RCC 7860 (cell line): ENCODE data around the gene DEPDC1B.
"Not testable (repeated sequence)": the region's sequence is repeated elsewhere in the genome, so short reads cannot be mapped to it uniquely, and the experiment has no call there.

Experiments used
- DNase-seq: peaks from one replicate; pipeline ENCODE4 v3.0.0-alpha.2; 2015; ENCODE audit warnings: low spot score
- FAIRE-seq: peaks from 2 replicates; lab custom pipeline; 2012; peaks lifted over from hg19 to GRCh38; lab: Jason Lieb, UNC

The DEPDC1B gene

DNA sequence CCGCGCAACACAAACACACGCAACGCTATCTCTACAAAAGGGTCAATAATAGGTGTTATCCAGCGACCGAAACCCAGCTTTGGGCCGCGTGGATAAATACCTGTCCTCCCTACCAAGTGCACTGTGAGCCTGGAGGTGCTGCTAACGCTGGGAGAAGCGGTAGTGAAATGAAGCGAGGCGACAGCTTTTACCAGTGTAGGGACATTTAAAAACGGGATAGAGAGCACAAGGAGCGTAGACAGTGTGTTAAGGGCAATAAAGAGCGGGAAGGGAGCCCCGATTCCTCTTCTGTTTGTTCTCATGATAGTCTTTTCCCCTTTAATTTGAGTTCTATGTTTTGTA, 421 bp upstream of the DEPDC1B start:
- DNase-seq: no peak
- no peak for FAIRE-seq

DNA sequence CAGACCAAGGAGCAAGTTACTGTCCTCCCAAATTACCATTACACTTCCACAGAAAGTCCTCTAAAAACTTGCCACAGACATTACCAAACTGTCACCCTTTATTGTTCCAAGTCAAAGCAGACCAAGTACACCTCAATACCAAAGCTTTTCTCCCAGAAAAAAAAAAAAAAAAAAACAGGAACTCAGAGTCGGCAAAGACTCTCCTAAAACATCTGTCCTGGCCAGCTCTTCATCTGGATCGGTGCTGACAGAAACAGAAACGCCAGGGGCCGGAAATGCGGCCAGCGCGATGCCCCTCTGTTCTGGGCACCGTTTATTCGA, 718 bp downstream of the DEPDC1B start:
- FAIRE-seq (no peak), DNase-seq (no peak)

DNA sequence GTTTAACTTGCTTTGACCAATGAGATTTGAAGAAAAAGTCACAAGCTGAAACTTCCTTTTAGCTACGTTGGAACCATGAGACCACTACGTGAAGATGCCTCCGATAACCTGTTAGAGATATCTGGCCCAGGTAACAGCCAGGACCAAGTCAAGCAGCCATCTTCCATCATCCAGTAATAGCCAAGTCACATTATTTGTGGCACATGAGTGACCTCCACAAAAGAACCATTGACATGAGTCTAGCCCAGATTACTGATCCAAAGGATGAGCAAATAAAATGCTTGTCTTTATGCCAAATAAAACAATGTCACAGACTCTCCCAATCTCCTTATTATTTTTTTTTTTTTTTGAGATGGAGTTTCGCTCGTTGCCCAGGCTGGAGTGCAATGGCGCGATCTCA, 1.6 kb downstream of the DEPDC1B start:
- DNase-seq: no peak
- no peak for FAIRE-seq

DNA sequence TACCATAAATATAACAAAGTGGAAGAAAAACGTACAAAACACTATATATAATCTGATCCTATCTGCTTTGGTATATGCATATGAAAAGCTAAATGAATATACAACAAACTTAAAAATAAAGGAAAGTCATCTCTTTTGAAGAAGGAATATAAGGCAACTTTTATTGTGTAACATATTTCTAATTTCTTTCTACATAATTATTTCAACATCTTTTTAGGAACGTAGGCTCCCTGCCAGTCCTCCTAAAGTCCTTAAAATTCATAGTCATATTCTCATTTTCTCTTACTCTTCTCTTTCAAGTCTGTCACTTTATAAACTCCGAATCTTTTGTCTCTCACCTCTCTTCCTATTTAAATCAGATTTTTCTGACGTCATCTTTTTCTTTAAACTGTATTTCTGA, 9.6 kb downstream of the DEPDC1B start:
- no peak for DNase-seq
- no peak for FAIRE-seq

DNA sequence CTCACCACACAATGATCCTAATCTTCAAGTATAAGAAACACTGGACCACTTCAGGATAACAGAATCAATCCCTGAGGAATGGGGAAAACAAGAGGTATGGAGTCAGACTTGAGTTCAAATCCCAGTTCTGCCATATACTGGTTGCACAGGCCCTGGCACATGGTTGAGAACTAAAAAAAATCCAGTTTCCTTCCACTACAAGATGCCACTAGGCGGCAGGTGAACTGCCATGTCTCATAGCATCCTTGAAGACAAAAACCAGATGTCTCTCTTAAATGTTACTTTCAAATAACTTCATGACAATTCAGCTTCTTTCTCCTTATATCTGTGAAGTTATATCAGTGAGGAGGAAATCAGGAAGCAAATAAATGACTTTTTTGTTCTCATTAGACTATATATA, 11.0 kb downstream of the DEPDC1B start:
- no peak for DNase-seq
- FAIRE-seq: no peak

DNA sequence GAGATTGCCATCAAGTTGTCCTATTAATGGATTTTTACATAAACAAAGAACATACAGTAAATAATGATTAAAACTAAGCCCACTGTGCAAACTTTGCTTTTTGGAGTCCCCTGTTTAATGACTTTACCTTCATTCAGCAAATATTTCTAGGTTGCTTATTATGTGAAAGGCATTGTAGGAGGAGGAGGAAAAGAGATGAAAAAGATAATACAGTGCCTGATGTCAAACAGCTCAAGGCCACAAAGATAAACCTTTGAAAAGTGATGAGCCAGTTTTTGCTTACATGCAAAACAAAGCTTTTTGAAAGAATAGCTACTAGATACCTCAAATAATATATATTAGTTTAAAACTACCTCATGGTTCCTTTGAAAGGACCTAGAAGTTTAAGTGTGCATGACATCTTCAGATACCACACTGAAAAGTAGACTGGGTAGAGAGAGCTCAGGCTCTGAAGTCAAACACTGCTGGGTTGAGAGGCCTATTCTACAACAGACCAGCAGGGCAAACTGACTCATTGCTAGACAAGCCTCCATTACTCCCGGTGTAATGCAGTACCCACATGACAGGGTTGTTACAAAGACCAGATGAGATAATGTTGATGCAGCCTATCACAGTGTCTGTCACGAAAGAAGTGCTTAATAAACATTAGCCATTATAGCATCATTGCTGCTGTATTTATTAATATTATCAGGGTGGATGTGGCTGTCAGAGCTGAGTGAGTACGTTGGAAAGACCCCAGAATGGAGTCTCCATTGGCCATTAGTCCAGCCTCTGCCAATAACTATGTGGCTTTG, 11.8 kb downstream of the DEPDC1B start:
- FAIRE-seq: no peak

DNA sequence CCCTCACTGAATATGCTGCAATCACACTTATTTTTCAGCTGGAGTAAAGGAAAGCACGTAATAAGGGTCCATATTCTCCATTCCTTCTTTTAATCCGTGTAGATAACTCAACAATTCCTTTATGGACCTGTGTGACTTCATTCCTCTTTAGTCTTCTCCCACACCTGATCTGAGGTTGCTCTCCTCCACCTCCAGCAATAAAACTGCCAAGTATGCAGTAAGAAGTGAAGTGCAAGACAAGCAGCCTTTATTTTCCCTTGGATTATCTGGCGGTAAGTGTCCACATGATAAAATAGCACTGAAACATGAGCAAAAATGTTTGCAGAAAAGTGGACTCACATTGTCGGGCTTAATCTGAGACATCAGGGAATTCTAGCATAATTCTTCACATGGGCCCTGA, 13.8 kb downstream of the DEPDC1B start:
- no peak for FAIRE-seq
- DNase-seq: no peak

More for the DNA sequence above, 11.8 kb downstream of the DEPDC1B start:
- peak; percentile 18 for DNase-seq

DNA sequence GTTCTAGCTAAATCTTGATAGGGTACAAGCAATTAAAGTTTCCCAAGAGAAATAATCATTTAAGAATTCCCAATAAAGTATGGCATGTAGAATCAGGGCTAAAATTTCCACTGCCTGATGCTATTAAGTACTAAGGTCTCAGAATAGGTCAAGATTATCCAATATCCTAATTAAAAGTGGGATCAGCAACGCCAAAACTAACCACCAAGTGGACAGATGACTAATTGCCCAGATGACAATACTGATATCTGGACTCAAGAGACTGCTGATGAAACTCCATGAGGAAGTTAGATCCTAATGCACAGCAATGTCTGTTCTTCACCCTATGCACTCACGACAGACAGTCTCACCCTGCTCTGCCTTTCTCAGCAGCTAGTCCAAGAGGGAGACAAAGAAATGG, 14.3 kb downstream of the DEPDC1B start:
- DNase-seq: no peak
- FAIRE-seq: no peak

DNA sequence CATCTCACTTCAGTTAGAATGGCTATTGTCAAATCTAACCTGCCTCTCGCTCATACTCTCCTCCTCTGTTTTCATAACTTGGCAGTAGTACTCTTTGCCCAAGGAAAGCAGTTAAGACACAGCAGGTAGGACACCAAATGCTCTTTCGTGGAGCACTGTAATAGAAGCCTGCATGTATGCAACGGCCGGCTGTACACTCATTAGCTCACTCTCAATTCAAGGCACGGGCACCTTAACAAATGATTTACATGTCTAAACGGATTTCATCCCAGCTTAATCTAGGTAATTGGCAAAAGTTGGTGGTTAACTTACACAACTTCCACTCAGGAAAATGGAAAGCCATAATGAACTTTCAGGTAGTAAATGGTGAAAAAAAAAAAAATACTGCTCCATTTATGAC, 14.9 kb downstream of the DEPDC1B start:
- DNase-seq: no peak
- FAIRE-seq: no peak

DNA sequence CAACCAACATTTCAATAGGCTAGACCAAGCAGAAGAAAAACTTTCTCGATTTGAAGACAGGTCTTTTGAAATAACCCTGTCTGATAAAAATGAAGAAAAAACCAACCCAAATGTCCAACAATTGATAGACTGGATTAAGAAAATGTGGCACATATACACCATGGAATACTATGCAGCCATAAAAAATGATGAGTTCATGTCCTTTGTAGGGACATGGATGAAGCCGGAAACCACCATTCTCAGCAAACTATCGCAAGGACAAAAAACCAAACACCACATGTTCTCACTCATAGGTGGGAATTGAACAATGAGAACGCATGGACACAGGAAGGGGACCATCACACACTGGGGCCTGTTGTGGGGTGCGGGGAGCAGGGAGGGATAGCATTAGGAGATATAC, 18.0 kb downstream of the DEPDC1B start:
- not testable (repeated sequence) for DNase-seq, FAIRE-seq

DNA sequence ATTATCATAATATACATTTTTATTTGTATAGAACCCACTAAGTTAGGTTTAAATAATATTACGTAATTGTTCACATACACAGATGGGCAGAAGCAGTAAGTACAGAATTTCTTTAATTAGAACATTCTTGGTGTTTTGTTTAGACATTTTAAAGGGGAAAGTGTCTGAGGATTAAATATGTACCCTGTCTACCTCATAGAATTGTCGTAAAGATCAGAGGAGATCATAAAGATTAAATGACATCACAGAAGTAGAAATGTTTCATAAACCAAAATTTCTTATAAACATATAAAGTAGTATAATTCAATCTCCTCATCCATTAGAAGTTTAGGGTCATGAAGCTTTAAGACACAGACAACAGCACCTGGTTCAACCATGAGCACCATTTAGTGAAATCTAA, 20.1 kb downstream of the DEPDC1B start:
- FAIRE-seq (no peak), DNase-seq (no peak)

DNA sequence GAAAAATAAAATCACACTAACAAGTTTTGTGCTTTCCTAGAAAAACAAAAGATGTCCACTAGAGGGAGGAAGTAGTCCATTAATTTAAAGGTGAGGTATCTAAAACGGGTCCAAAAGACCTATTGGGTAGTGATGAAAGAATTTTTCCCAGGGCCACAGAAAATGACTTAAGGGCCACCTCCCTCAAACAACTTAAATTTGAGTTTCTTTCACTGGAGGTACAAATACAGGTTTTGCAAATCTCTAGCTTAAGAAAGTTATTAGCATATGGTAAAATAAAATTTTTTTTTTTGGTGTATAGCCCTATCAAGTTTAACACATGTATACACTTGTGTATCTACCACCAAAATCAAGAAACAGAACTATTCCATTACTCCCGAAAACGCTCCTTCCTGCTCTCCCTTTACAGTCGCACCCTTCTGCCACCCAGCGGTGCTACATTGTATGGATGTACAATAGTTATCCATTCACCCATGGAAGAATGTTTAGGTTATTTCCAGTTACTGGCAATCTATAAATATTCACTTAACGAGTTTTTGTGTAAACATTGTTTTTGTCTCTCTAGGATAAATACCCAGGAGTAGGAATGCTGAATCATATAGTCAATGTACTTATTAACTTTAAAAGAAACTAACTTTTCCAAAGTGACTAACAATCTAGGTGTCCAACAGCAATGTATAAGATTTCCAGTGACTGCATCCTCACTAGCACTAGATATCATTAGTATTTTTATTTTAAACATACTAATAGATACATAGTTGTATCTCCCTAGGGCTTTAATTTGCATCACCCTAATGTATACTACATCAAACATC, 21.9 kb downstream of the DEPDC1B start:
- FAIRE-seq (peak; percentile 50), DNase-seq (peak; percentile 7)

DNA sequence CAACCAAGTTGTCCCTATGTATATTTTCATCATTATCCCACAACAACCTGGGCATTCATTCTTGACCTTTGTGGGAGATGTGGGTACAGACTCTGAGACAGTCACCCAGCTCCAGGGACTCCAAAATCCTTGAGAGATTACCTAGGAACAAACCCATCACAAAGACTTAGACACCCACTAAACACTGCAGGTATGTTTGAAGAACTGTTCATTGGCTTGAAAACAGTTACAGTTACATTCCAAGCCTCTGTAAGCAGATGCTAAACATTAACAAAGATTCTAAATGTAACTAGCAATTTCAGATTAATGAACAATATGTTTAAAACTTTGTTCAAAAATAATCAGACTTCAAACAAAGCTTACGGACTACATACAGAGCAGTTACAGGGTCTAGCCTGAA, 24.7 kb downstream of the DEPDC1B start:
- DNase-seq (no peak), FAIRE-seq (no peak)

DNA sequence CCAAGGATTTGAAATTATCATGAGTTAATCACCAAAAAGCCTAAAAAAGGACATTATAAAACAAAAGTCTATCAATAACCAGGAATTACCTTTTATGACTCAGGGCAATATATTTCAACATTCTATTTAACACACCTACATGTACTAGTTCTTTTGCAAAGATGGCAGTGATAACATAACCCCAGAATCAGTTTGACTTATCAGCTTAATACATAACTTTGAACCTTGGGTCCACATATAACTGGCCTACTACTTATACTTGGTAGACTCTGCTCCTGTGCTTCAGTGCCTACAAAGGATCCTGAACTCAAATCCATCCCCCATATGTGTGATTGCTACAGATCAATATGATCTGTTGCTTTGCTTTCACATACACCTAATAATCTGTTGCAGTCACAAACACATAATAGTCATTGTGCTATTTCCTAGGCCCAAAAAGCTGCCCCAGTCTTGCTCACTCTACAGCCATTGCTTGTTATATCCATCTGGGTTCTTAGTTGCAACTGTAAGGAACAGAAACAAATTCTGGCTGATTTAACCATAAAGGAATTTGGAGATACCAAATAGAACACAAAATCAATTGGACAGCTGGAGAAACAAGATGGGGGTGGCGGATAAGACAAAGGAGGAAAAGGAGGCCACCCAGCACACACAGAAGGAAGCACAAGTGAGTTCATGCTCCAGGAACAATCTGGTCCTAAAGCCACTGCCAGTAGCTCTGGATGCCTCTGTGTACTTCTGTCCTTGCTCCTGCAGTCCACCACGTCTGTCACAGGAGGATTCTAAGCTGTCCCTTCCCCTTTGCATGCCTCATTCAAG, 25.5 kb downstream of the DEPDC1B start:
- DNase-seq: no peak
- no peak for FAIRE-seq

DNA sequence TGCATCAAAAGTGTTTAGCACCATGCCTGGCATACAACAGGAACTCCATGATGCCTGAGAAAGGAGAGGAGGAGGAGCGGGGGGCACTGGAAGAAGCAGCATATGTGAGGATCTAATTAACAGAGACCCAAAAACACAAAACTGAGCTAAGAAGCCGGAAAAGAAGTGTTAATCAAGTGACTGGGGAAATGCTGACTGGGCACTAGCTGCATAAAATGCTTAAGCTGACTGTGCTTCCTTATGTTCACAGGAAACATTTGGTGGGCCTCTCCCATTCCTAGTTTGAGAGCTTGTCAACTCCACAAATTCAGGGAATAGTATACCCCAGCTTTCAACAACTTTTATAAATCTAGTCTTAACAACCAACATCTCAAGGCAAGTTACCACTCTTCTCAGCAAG, 26.6 kb downstream of the DEPDC1B start:
- DNase-seq (no peak), FAIRE-seq (no peak)

DNA sequence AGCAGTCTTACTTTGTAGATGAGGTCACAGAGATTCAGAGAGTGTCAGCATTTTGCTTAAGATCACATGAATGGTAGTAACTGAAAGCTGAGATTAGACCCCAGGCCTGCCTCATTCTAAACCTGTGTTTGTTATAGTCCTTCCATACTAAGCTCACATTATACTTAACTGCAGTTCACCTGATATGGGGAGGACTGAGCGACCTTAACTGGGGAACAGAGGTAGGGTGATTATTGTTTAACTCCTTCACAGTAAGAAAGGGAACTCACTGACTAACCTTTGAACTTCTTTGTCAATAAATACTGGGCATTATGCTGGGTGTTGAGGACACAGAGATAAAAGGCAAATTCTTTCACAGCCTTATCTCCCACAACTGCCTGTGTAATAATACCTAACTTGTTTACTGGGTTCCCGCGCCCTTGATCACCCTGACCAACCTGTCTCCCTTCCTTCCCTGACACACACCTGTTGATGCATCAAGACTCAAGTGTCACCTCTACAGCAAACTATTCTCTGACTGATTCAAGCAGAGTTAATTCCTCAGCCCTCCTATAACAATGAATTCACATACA, 27.2 kb downstream of the DEPDC1B start:
- DNase-seq: no peak
- no peak for FAIRE-seq

DNA sequence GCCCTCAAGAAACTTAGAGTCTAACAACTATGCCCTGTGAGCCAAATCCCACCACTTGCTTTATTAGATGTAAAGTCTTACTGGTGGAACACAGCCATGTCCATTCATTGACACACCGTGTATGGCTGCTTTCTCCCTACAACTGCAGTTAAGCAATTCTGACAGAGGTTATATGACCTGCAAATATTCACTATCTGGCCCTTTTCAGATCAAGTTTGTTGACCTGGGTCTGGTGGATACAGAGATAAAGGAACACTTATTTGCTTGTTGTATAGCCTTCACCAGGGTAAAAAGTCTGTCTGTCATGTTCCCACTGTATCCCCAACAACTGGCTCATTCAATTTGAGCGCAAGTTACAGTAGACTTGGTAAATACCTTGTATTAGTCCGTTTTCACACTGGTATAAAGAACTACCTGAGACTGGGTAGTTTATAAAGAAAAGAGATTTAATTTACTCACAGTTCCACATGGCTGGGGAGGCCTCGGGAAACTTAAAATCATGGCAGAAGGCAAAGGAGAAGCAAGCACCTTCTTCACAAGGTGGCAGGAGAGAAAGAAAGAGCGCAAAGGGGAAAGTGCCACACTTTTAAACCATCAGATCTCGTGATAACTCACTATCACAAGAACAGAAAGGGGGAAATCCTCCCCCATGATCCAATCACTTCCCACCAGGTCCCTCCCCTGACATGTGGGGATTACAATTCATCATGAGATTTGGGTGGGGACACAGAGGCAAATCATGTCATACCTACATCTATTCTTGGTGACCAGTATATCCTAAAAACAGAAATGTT, 27.9 kb downstream of the DEPDC1B start:
- DNase-seq (no peak), FAIRE-seq (no peak)

DNA sequence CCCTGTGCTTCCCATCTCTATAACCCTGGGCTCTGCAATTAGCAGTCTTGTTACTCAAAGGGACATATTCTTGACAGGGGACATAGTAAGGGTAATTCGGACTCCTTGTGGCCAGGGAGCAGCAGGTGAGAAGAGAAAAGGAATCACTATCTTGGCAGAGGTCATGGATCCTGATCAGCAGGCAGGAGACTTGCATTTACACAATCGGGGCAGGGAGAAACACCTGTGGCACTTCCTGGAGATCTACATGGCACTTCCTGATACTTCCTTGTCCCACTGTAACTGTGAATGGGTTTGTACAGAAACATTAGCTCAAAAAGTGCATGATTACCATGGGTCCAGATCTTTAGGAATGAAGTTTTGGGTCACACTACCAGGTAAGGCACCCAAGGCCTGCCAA, 29.2 kb downstream of the DEPDC1B start:
- no peak for FAIRE-seq
- DNase-seq: no peak

DNA sequence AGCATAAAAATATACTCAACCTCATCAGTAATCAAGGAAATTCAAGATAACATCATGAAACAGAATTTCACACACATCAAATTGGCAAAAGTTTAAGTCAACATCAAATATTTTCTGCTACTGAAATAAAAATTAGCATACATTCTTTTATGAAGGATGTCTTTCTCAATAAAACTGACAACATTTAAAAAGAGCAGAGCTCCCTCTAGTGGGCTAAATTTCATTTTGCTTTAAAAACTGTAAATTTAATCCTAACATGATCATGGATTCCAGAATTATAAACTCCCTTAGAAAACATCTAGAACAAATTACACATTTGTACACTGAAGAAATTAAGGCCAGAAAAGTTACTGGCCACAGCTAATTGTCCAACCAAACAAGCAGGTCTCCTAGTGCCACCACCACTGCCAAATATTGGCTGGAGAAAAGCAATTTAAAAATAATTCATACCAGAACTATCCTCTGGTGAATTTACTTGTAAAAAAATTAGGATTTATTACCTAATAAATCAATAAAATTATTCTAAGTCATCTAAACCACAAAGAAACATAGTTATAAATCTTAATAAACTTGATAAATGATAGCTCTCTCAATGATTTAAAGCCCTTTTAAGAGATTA, 31.2 kb downstream of the DEPDC1B start:
- FAIRE-seq (peak; percentile 45), DNase-seq (no peak)
